Neutrophil (primary cell): Measurements from ENCODE around the gene CRELD1.
"Not testable (repeated sequence)": the region's sequence is repeated elsewhere in the genome, so short reads cannot be mapped to it uniquely, and the experiment has no call there.

ENCODE experiments used
- H3K27ac ChIP-seq: fragments of 200-600 bp; sonication (generic); 2 replicates; pipeline ENCODE4 v1.5.1; 2016; ENCODE audit warnings: mild to moderate bottlenecking, moderate library complexity
- H3K27me3 ChIP-seq: fragments of 200-600 bp; sonication (generic); 2 replicates; pipeline ENCODE4 v1.6.0; 2016; ENCODE audit warnings: mild to moderate bottlenecking
- H3K36me3 ChIP-seq: fragments of 200-600 bp; sonication (generic); 2 replicates; pipeline ENCODE4 v1.5.1; 2017
- H3K4me1 ChIP-seq, 2 experiments: fragments of 200-600 bp in 1 of 2; sonication (generic) in 1 of 2; 1 replicate in 1 of 2; 2 replicates in 1 of 2; pipeline versions ENCODE4 v1.5.1 to v1.6.1; 2013 to 2016; ENCODE audit warnings: low read depth in 1 of 2, low read length in 1 of 2, mild to moderate bottlenecking in 1 of 2, moderate library complexity in 1 of 2; ENCODE audit not compliant: control insufficient read depth in 1 of 2, insufficient read depth in 1 of 2
- H3K4me3 ChIP-seq, 2 experiments: fragments of 200-600 bp in 1 of 2; sonication (generic) in 1 of 2; 1 replicate in 1 of 2; 2 replicates in 1 of 2; pipeline ENCODE4 v1.5.1; 2013 to 2016; ENCODE audit warnings: low read depth in 1 of 2, low read length in 1 of 2, mild to moderate bottlenecking in 1 of 2, moderate library complexity in 1 of 2
- H3K9me3 ChIP-seq: fragments of 200-600 bp; sonication (generic); 2 replicates; pipeline ENCODE4 v1.5.1; 2016
- TF ChIP-seq, protein P1 (sequence below): fragments of 200-600 bp; sonication (generic); IDR thresholded peaks from 2 replicates; pipeline ENCODE4 v1.5.1; 2016; ENCODE audit warnings: antibody characterized with exemption

CRELD1 gene

DNA sequence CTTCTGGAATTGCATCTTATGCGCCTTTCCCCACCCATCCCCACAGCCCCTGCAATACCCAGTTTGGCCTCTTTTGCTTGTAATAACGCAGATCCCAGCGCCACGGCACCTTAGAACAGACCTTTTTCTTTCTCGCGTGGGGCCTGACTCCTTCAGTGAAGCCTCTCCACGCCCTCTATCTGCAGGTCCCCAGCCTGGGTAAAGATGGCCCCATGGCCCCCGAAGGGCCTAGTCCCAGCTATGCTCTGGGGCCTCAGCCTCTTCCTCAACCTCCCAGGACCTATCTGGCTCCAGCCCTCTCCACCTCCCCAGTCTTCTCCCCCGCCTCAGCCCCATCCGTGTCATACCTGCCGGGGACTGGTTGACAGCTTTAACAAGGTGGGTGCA, 594 bp downstream of the CRELD1 start:
- Histone ChIP-seq H3K27ac (peak overlapping the region; percentile 76), H3K36me3 (no peaks in the 10 kb centered on the region), H3K4me1 (peaks cover 20 to 21% of the 10 kb centered on the region in 2 experiments), H3K9me3 (no peaks in the 10 kb centered on the region), H3K27me3 (no peaks in the 10 kb centered on the region), H3K4me3 (peak overlapping the region; percentile 87 to 100)
- TF ChIP-seq, protein P1, sequence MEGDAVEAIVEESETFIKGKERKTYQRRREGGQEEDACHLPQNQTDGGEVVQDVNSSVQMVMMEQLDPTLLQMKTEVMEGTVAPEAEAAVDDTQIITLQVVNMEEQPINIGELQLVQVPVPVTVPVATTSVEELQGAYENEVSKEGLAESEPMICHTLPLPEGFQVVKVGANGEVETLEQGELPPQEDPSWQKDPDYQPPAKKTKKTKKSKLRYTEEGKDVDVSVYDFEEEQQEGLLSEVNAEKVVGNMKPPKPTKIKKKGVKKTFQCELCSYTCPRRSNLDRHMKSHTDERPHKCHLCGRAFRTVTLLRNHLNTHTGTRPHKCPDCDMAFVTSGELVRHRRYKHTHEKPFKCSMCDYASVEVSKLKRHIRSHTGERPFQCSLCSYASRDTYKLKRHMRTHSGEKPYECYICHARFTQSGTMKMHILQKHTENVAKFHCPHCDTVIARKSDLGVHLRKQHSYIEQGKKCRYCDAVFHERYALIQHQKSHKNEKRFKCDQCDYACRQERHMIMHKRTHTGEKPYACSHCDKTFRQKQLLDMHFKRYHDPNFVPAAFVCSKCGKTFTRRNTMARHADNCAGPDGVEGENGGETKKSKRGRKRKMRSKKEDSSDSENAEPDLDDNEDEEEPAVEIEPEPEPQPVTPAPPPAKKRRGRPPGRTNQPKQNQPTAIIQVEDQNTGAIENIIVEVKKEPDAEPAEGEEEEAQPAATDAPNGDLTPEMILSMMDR = no peak

DNA sequence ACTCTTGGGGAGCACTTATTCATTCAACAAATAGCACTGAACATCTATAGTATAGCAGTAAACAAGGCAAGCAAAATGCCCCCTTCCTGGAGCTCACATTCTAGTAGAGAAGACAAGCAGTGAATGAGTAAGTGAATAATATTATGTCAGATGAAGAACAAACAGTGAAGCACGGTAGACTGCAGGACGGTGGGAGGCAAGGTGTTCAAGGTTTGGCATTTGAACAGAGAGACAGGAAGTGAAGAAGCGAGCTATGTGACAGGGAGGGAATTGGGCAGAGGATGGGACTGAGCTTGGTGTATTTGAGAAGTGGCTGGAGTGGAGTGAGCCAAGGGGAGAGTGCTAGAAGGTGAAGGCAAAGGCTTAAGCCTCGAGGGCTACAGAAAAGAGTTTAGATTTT, 1.4 kb downstream of the CRELD1 start:
- TF ChIP-seq, protein P1 = no peak
- Histone ChIP-seq H3K36me3 (no peaks in the 10 kb centered on the region), H3K27me3 (no peaks in the 10 kb centered on the region), H3K4me3 (no peak overlapping the region), H3K4me1 (peaks cover 20 to 21% of the 10 kb centered on the region in 2 experiments), H3K27ac (no peak overlapping the region), H3K9me3 (no peaks in the 10 kb centered on the region)

DNA sequence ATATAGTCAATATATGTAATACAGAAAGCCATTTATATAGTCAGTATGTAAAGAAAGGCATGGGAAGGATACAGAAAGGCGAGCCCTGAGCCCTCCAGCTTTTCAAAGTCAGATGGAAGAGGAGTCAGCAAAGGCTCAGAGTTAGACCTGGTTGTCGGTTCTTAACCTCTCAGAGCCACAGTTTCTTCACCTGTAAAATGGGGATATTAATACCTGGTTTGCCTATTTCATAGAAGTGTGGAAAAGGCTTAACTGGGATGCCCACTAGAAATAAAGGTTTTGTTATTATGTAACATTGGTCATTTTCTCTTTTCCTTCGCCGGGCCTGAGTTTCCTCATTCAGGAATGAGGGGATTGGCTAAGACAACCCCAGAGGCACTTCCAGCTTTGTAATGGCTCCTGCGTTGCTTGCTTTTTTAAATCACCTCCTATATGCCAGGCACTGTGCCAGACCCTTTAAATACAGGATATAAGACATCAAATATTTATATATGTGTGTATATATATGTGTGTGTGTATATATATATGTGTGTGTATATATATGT, 2.4 kb downstream of the CRELD1 start:
- Histone ChIP-seq H3K9me3 (no peaks in the 10 kb centered on the region), H3K27me3 (no peaks in the 10 kb centered on the region), H3K36me3 (no peaks in the 10 kb centered on the region), H3K4me3 (no peak overlapping the region), H3K4me1 (peaks cover 20 to 21% of the 10 kb centered on the region in 2 experiments), H3K27ac (no peak overlapping the region)
- TF ChIP-seq, protein P1 = no peak

DNA sequence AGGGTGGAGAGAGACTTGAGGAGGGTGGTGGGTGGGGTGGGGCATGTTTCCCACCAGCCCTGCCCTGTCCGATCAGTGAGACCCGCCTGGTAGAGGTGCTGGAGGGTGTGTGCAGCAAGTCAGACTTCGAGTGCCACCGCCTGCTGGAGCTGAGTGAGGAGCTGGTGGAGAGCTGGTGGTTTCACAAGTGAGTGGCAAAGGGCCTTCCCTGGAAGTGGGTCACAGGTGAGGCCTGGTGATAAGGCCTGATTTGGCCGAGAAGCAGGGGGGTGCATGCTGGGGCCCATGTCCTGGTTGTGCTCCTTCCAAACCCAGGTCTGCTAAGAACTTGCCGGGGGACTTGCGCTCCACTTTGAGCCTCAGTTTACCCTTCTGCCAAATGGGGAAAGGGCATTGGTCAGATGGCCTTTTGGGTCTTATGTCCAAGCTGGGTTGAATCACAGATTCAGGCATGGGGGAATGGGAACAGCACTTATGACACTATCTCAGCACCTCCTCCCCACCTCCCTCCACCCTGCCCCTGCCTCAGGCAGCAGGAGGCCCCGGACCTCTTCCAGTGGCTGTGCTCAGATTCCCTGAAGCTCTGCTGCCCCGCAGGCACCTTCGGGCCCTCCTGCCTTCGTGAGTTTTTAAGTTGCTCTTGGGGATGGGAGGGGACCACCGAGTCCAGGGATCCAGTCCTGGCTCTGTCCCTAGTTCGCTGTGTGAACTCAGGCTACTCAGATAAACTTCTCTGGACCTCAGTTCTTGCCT, 4.0 kb downstream of the CRELD1 start:
- H3K4me1 ChIP-seq = peaks cover 15 to 18% of the 10 kb centered on the region in 2 experiments
- TF ChIP-seq, protein P1 = no peak
- H3K27ac ChIP-seq = no peak overlapping the region
- H3K36me3 ChIP-seq = no peaks in the 10 kb centered on the region
- no peaks in the 10 kb centered on the region for H3K27me3 ChIP-seq
- no peaks in the 10 kb centered on the region for H3K9me3 ChIP-seq
- H3K4me3 ChIP-seq = no peak overlapping the region

DNA sequence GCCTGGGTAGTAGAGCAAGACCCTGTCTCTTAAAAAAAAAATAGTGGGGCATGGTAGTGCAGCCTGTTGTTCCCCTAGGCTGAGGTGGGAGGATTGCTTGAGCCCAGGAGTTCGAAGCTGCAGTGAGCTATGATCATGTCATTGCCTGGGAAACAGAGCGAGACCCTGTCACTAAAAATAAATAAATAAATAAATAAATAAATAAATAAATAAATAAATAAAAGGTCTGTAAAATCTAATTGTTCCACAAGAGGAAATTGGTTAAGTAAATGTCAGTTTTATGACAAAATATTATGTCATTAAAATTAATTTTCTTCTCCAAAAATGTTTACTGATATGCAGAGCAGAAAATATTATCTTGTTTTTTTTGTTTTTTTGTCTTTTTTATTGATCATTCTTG, 5.3 kb downstream of the CRELD1 start:
- H3K4me1 ChIP-seq = peaks cover 6 to 10% of the 10 kb centered on the region in 2 experiments

GRCh38 chr3:9939906-9940305, 6.3 kb downstream of the CRELD1 start:
- H3K27ac ChIP-seq, H3K9me3 ChIP-seq, H3K27me3 ChIP-seq, H3K36me3 ChIP-seq, H3K4me3 ChIP-seq, H3K4me1 ChIP-seq: not testable (repeated sequence)

More for the DNA sequence above, 5.3 kb downstream of the CRELD1 start:
- H3K27ac ChIP-seq = no peak overlapping the region
- no peaks in the 10 kb centered on the region for H3K9me3 ChIP-seq
- no peaks in the 10 kb centered on the region for H3K36me3 ChIP-seq
- TF ChIP-seq, protein P1 = no peak
- H3K4me3 ChIP-seq = no peak overlapping the region
- no peaks in the 10 kb centered on the region for H3K27me3 ChIP-seq
